ENCODE measurements around the gene HOXD8.

The HOXD8 gene

GRCh38 chr2:176173567-176174381, 44.3 kb downstream of the HOXD8 start:
- DNase-seq (ENCODE audit: low read depth) = no peak
- TF ChIP-seq POLR2A (IDR thresholded peaks at IDR 0.05; ENCODE audit: extremely low read depth, insufficient read length) (no peak), MYC (IDR thresholded peaks at IDR 0.05; ENCODE audit: low read depth, low read length) (no peak), MAX (IDR thresholded peaks at IDR 0.05; ENCODE audit: low read depth, low read length) (no peak), CTCF (IDR thresholded peaks at IDR 0.05; ENCODE audit: low read depth, low read length) (no peak)
- peak overlapping the region; percentile 41 for H3K4me3 ChIP-seq (ENCODE audit: low read depth, low read length)

- TF ChIP-seq MAX (IDR thresholded peaks at IDR 0.05; ENCODE audit: low read depth, low read length) (no peak), CTCF (IDR thresholded peaks at IDR 0.05; ENCODE audit: low read depth, low read length) (no peak), POLR2A (IDR thresholded peaks at IDR 0.05; ENCODE audit: extremely low read depth, insufficient read length) (no peak), MYC (IDR thresholded peaks at IDR 0.05; ENCODE audit: low read depth, low read length) (no peak)
- peak overlapping the region; percentile 41 for H3K4me3 ChIP-seq (ENCODE audit: low read depth, low read length)
- DNase-seq (ENCODE audit: low read depth) = peak; percentile 65
Observed at GRCh38 chr2:176174382-176174823, 44.9 kb downstream of the HOXD8 start.

- H3K4me3 ChIP-seq (ENCODE audit: low read depth, low read length) = peak overlapping the region; percentile 41
- peak; percentile 91 for DNase-seq (ENCODE audit: low read depth)
- TF ChIP-seq MYC (IDR thresholded peaks at IDR 0.05; ENCODE audit: low read depth, low read length) (no peak; the same call in 1 of the 2 replicates), CTCF (IDR thresholded peaks at IDR 0.05; ENCODE audit: low read depth, low read length) (no peak), MAX (IDR thresholded peaks at IDR 0.05; ENCODE audit: low read depth, low read length) (no peak), POLR2A (IDR thresholded peaks at IDR 0.05; ENCODE audit: extremely low read depth, insufficient read length) (no peak)
Observed at GRCh38 chr2:176174824-176175708, 45.6 kb downstream of the HOXD8 start.

GRCh38 chr2:176175709-176176607, 46.5 kb downstream of the HOXD8 start:
- DNase-seq (ENCODE audit: low read depth) = peak; percentile 26
- TF ChIP-seq POLR2A (IDR thresholded peaks at IDR 0.05; ENCODE audit: extremely low read depth, insufficient read length) (no peak), MAX (IDR thresholded peaks at IDR 0.05; ENCODE audit: low read depth, low read length) (no peak), MYC (IDR thresholded peaks at IDR 0.05; ENCODE audit: low read depth, low read length) (no peak), CTCF (IDR thresholded peaks at IDR 0.05; ENCODE audit: low read depth, low read length) (no peak)
- no peak overlapping the region for H3K4me3 ChIP-seq (ENCODE audit: low read depth, low read length)

GRCh38 chr2:176177580-176178037, 48.1 kb downstream of the HOXD8 start:
- no peak for DNase-seq (ENCODE audit: low read depth)
- TF ChIP-seq POLR2A (IDR thresholded peaks at IDR 0.05; ENCODE audit: extremely low read depth, insufficient read length) (no peak), MAX (IDR thresholded peaks at IDR 0.05; ENCODE audit: low read depth, low read length) (no peak), CTCF (IDR thresholded peaks at IDR 0.05; ENCODE audit: low read depth, low read length) (no peak), MYC (IDR thresholded peaks at IDR 0.05; ENCODE audit: low read depth, low read length) (no peak)
- no peak overlapping the region for H3K4me3 ChIP-seq (ENCODE audit: low read depth, low read length)
